H1 (cell line): ENCODE data around the gene KCNQ1OT1. TPM values are rescaled to one million over a fixed set of nuclear protein-coding genes. Genes with fewer than 3 reads are reported as not detected.

Experiments used
- CTCF ChIA-PET: fragments of 300-600 bp; sonication (Branson Sonifier 250); formaldehyde crosslinking; loops from one replicate; lab custom pipeline; 2021; ENCODE audit not compliant: partially characterized antibody; lab: Charles Lee
- POLR2A ChIA-PET: fragments of 300-600 bp; sonication (Branson Sonifier 250); formaldehyde crosslinking; loops from one replicate; lab custom pipeline; 2021; ENCODE audit warnings: inconsistent platforms; ENCODE audit not compliant: partially characterized antibody; lab: Charles Lee
- DNase-seq, 2 experiments: peaks; one replicate each; pipeline versions ENCODE4 v3.0.0 to v3.0.0-alpha.2; 2010 to 2022; ENCODE audit warnings: low spot score in 2 of 2, low read depth in 1 of 2, mixed read lengths in 1 of 2
- FAIRE-seq: peaks from 2 replicates; lab custom pipeline; 2011; peaks lifted over from hg19 to GRCh38; lab: Jason Lieb, UNC
- H2AFZ ChIP-seq: 2 replicates; pipeline ENCODE4 v1.8.1; 2012; ENCODE audit warnings: low read length, inconsistent platforms
- H2AK5ac ChIP-seq: 2 replicates; pipeline ENCODE4 v1.6.1; 2013; ENCODE audit warnings: low read depth, low read length
- H2BK120ac ChIP-seq: replicated peaks from 2 replicates; pipeline ENCODE3; 2013; ENCODE audit warnings: low read depth, low read length, inconsistent platforms
- H2BK12ac ChIP-seq: 2 replicates; pipeline ENCODE4 v1.6.1; 2013; ENCODE audit warnings: low read depth, low read length
- H2BK15ac ChIP-seq: 2 replicates; pipeline ENCODE4 v1.6.1; 2013; ENCODE audit warnings: low read length
- H2BK20ac ChIP-seq: 2 replicates; pipeline ENCODE4 v1.6.1; 2013; ENCODE audit warnings: low read length
- H2BK5ac ChIP-seq: 2 replicates; pipeline ENCODE4 v1.6.1; 2013; ENCODE audit warnings: low read depth, low read length
- H3K14ac ChIP-seq: 2 replicates; pipeline ENCODE4 v1.6.1; 2013; ENCODE audit warnings: inconsistent platforms; ENCODE audit not compliant: insufficient read length
- H3K18ac ChIP-seq: 2 replicates; pipeline ENCODE4 v1.6.1; 2013; ENCODE audit warnings: low read length; ENCODE audit errors: extremely low read depth
- H3K23ac ChIP-seq: 2 replicates; pipeline ENCODE4 v1.6.1; 2013; ENCODE audit warnings: inconsistent platforms; ENCODE audit not compliant: insufficient read length
- H3K23me2 ChIP-seq: 2 replicates; pipeline ENCODE4 v1.6.1; 2013; ENCODE audit warnings: low read depth, low read length
- H3K27ac ChIP-seq: 2 replicates; pipeline ENCODE4 v1.6.1; 2011; ENCODE audit warnings: low read depth, low read length, inconsistent platforms
- H3K27me3 ChIP-seq, 4 experiments: replicated peaks in 1 of 4; 1 replicate in 1 of 4; 2 replicates in 3 of 4; pipeline versions ENCODE4 v1.6.1 to v1.8.1; 2011 to 2013; ENCODE audit warnings: low read length in 3 of 4, mild to moderate bottlenecking in 3 of 4, inconsistent platforms in 2 of 4, mixed read lengths in 2 of 4, moderate library complexity in 1 of 4; ENCODE audit not compliant: control insufficient read depth in 3 of 4, insufficient read depth in 3 of 4; ENCODE audit errors: extremely low read depth in 1 of 4
- H3K36me3 ChIP-seq, 4 experiments: 2 replicates each; pipeline versions ENCODE4 v1.6.1 to v1.8.1; 2011 to 2013; ENCODE audit warnings: mild to moderate bottlenecking in 4 of 4, low read length in 3 of 4, moderate library complexity in 2 of 4, control low read depth in 1 of 4, inconsistent platforms in 1 of 4; ENCODE audit not compliant: insufficient read depth in 4 of 4, control insufficient read depth in 2 of 4
- H3K4ac ChIP-seq: replicated peaks from 2 replicates; pipeline ENCODE3; 2013; ENCODE audit warnings: low read length, low read depth, mixed read lengths, inconsistent platforms; ENCODE audit not compliant: insufficient read length
- H3K4me1 ChIP-seq, 4 experiments: replicated peaks in 1 of 4; 1 replicate in 1 of 4; 2 replicates in 3 of 4; pipeline versions ENCODE4 v1.6.1 to v1.8.1; 2011 to 2013; ENCODE audit warnings: low read length in 3 of 4, inconsistent platforms in 2 of 4, mixed read lengths in 1 of 4; ENCODE audit not compliant: insufficient read depth in 4 of 4, control insufficient read depth in 3 of 4
- H3K4me2 ChIP-seq, 2 experiments: 2 replicates each; pipeline versions ENCODE4 v1.6.1 to v1.8.1; 2011 to 2013; ENCODE audit warnings: low read depth in 2 of 2, low read length in 2 of 2, control low read depth in 1 of 2, inconsistent platforms in 1 of 2, mild to moderate bottlenecking in 1 of 2; ENCODE audit not compliant: insufficient read depth in 1 of 2
- H3K4me3 ChIP-seq, 4 experiments: fragments of 200-600, 300-600 bp in 1 of 4; sonication (generic), shearing (Covaris generic), sonication (Bioruptor Twin) in 1 of 4; 2 replicates each; pipeline versions ENCODE4 v1.5.1 to v1.8.1; 2011 to 2016; ENCODE audit warnings: low read length in 4 of 4, low read depth in 3 of 4, control low read depth in 2 of 4, inconsistent platforms in 2 of 4, mild to moderate bottlenecking in 2 of 4, mixed read lengths in 1 of 4, moderate library complexity in 1 of 4; ENCODE audit not compliant: insufficient read depth in 2 of 4; ENCODE audit errors: extremely low read depth in 1 of 4
- H3K56ac ChIP-seq: replicated peaks from 2 replicates; pipeline ENCODE3; 2013; ENCODE audit warnings: low read depth, mild to moderate bottlenecking, mixed read lengths, low read length, inconsistent platforms; ENCODE audit not compliant: insufficient read length
- H3K79me1 ChIP-seq: 2 replicates; pipeline ENCODE4 v1.6.1; 2013; ENCODE audit warnings: low read depth, low read length, control low read depth
- H3K79me2 ChIP-seq, 2 experiments: 2 replicates each; pipeline versions ENCODE4 v1.6.1 to v1.8.1; 2012 to 2013; ENCODE audit warnings: low read length in 2 of 2, mild to moderate bottlenecking in 2 of 2, inconsistent platforms in 1 of 2; ENCODE audit not compliant: insufficient read depth in 2 of 2, control insufficient read depth in 1 of 2
- H3K9ac ChIP-seq, 4 experiments: replicated peaks in 1 of 4; 1 replicate in 1 of 4; 2 replicates in 3 of 4; pipeline versions ENCODE4 v1.6.1 to v1.8.1; 2011 to 2013; ENCODE audit warnings: low read depth in 3 of 4, low read length in 3 of 4, control low read depth in 2 of 4, mild to moderate bottlenecking in 2 of 4, moderate library complexity in 2 of 4, inconsistent platforms in 1 of 4; ENCODE audit errors: extremely low read depth in 1 of 4
- H3K9me3 ChIP-seq, 2 experiments: 2 replicates each; pipeline versions ENCODE4 v1.6.1 to v1.8.1; 2012 to 2013; ENCODE audit warnings: mild to moderate bottlenecking in 2 of 2, moderate library complexity in 2 of 2, control low read depth in 1 of 2, inconsistent platforms in 1 of 2, low read depth in 1 of 2, low read length in 1 of 2, mixed read lengths in 1 of 2; ENCODE audit not compliant: insufficient read depth in 2 of 2
- H4K20me1 ChIP-seq, 2 experiments: replicated peaks in 1 of 2; 2 replicates each; pipeline versions ENCODE3 to v1.8.1; 2011 to 2013; ENCODE audit warnings: inconsistent platforms in 2 of 2, low read length in 2 of 2, mild to moderate bottlenecking in 1 of 2; ENCODE audit not compliant: insufficient read depth in 2 of 2, control insufficient read depth in 1 of 2
- H4K5ac ChIP-seq: 2 replicates; pipeline ENCODE4 v1.6.1; 2013; ENCODE audit warnings: low read length, low read depth, mixed read lengths, inconsistent platforms; ENCODE audit not compliant: insufficient read length
- H4K8ac ChIP-seq: 2 replicates; pipeline ENCODE4 v1.8.0; 2013; ENCODE audit warnings: mild to moderate bottlenecking, moderate library complexity, low read length, inconsistent platforms; ENCODE audit not compliant: insufficient read depth; ENCODE audit errors: extremely low read depth
- H4K91ac ChIP-seq: replicated peaks from 2 replicates; pipeline ENCODE3; 2013; ENCODE audit warnings: low read length, mixed read lengths, inconsistent platforms; ENCODE audit not compliant: insufficient read length
- CHD2 ChIP-seq: IDR thresholded peaks from 2 replicates; pipeline ENCODE4 v1.6.1; 2012; ENCODE audit warnings: low read length, improper control_type of control experiment
- JUND ChIP-seq: IDR thresholded peaks from 2 replicates; pipeline ENCODE4 v1.6.1; 2011; ENCODE audit warnings: mild to moderate bottlenecking, improper control_type of control experiment, low read length
- SIN3A ChIP-seq, 2 experiments: IDR thresholded peaks in 1 of 2; conservative IDR thresholded peaks in 1 of 2; 2 replicates each; pipeline ENCODE4 v1.6.1; 2011 to 2012; ENCODE audit warnings: low read length in 2 of 2, improper control_type of control experiment in 1 of 2, low read depth in 1 of 2, mild to moderate bottlenecking in 1 of 2
- ZNF274 ChIP-seq: IDR thresholded peaks from 2 replicates; pipeline ENCODE4 v1.7.0; 2012; ENCODE audit warnings: low read length, borderline replicate concordance; ENCODE audit errors: extremely low read depth
- WGBS, 2 experiments: shearing (Covaris generic) in 1 of 2; methylation state at CpG; one replicate each; pipeline versions ENCODE4 v1.1.6 to v1.1.7; 2013 to 2015; ENCODE audit warnings: low lambda C conversion rate in 2 of 2, mixed read lengths in 2 of 2, inconsistent platforms in 1 of 2, low coverage in 1 of 2, missing lambda C conversion rate in 1 of 2; ENCODE audit not compliant: insufficient replicate concordance in 2 of 2, insufficient coverage in 1 of 2, insufficient read length in 1 of 2; ENCODE audit errors: extremely low coverage in 1 of 2, missing lambda C conversion rate in 1 of 2; 5-methylcytosine and 5-hydroxymethylcytosine counted together
- polyA plus RNA-seq, 7 experiments: library from polyadenylated mRNA; depleted of rRNA in 3 of 7; stranded (reverse) in 5 of 7; unstranded in 2 of 7; fragments of >200 nt in 5 of 7; fragments of 200-250 nt in 2 of 7; gene quantifications; 1 replicate in 5 of 7; 2 replicates in 1 of 7; 4 replicates in 1 of 7; pipeline versions ENCODE4 v1.2.1 to v1.2.3, GENCODE V29; 2011 to 2013; ENCODE audit warnings: missing spikeins in 2 of 7, mixed read lengths in 2 of 7
- total RNA-seq: library from RNA; stranded (reverse); fragmentation: NEBNext Ultra II Directional; extraction: Animal tissue kit (Norgen Biotek cat#: 25700); gene quantifications from 2 replicates; pipeline ENCODE4 v1.2.1, GENCODE V29; 2021
- TF ChIP-seq, protein P1 (sequence below): IDR thresholded peaks from 2 replicates; pipeline ENCODE4 v1.6.1; 2011; ENCODE audit warnings: low read depth, mild to moderate bottlenecking, low read length; ENCODE audit not compliant: insufficient read depth
- TF ChIP-seq, protein P2 (sequence below), 3 experiments: IDR thresholded peaks; 1 replicate in 2 of 3; 2 replicates in 1 of 3; pipeline versions ENCODE4 v1.5.1 to v1.6.1; 2011; ENCODE audit warnings: low read length in 3 of 3, mild to moderate bottlenecking in 3 of 3, inconsistent platforms in 2 of 3, low read depth in 1 of 3, moderate library complexity in 1 of 3; ENCODE audit not compliant: insufficient read depth in 1 of 3; ENCODE audit errors: control extremely low read depth in 1 of 3

KCNQ1OT1 gene
- total and polyA plus RNA-seq, 2 of the 8 experiments (the other 6 are each of a cell fraction or from before 2014, with no cell fraction given), result 0.21 to 1.2 TPM

DNA sequence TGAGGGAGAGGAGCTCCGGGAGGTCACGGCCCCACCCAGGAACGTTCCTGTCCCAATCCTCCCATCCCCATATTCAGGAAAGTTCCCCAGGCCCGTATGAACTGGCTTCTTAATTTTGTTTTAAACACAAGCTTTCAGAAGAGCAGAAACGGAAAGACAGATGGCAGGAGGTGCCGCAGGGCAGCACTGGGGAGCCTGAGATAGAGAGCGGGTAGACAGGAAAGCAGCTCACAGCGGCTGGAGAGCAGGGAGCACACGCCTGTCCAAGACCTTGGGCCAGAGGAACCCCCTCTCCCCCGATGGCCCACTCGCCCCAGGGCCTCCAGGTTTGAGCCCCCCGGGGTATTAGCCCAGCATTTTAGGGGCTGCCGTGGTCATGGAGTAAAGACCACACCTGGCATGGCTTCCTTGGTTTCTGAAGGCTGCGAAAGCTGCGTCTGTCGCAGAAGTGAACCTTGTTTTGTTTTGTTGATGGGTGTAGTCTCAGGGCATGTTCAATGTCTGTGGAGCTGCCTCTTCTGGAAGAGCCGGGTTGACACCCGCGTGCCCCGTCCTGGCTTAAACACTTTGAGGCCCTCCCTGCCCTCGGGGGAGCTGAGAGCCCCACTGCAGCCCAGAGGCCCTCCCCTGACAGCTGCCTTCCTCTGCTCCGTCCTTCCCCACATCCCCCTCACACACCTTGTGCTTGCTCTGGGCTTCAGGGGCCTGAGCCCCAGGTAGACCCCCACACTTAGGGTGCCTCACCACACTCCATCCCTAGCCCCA lies 17.9 kb upstream of the KCNQ1OT1 start:
- TF ChIP-seq, protein P1, sequence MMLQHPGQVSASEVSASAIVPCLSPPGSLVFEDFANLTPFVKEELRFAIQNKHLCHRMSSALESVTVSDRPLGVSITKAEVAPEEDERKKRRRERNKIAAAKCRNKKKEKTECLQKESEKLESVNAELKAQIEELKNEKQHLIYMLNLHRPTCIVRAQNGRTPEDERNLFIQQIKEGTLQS, result no peak
- TF ChIP-seq, protein P2, sequence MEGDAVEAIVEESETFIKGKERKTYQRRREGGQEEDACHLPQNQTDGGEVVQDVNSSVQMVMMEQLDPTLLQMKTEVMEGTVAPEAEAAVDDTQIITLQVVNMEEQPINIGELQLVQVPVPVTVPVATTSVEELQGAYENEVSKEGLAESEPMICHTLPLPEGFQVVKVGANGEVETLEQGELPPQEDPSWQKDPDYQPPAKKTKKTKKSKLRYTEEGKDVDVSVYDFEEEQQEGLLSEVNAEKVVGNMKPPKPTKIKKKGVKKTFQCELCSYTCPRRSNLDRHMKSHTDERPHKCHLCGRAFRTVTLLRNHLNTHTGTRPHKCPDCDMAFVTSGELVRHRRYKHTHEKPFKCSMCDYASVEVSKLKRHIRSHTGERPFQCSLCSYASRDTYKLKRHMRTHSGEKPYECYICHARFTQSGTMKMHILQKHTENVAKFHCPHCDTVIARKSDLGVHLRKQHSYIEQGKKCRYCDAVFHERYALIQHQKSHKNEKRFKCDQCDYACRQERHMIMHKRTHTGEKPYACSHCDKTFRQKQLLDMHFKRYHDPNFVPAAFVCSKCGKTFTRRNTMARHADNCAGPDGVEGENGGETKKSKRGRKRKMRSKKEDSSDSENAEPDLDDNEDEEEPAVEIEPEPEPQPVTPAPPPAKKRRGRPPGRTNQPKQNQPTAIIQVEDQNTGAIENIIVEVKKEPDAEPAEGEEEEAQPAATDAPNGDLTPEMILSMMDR (IDR thresholded peaks at IDR 0.05; ENCODE audit: control extremely low read depth in 1 of 3, insufficient read depth in 1 of 3, low read depth in 1 of 3, low read length in 3 of 3), result no peak
- TF ChIP-seq JUND (no peak), SIN3A (conservative IDR thresholded peaks at IDR 0.05 in 1 of 2, IDR thresholded peaks at IDR 0.05 in 1 of 2; ENCODE audit: low read depth in 1 of 2, low read length in 2 of 2) (no peak), CHD2 (no peak), ZNF274 (no peak)
- Histone ChIP-seq H3K9ac (no peak overlapping the region), H2AFZ (no peak overlapping the region), H4K8ac (no peak overlapping the region), H2BK120ac (no peak overlapping the region), H3K79me2 (no peaks in the 10 kb centered on the region), H3K18ac (no peak overlapping the region), H2BK5ac (no peak overlapping the region; the same call in 1 of the 2 replicates), H2AK5ac (no peak overlapping the region), H4K5ac (no peak overlapping the region), H3K4me3 (no peak overlapping the region), H4K20me1 (peaks cover 2 to 13% of the 10 kb centered on the region in 2 experiments), H4K91ac (no peak overlapping the region), H3K27ac (no peak overlapping the region), H2BK20ac (no peak overlapping the region), H3K79me1 (no peaks in the 10 kb centered on the region), H3K23ac (no peak overlapping the region), H3K36me3 (no peaks in the 10 kb centered on the region), H3K4me2 (no peak overlapping the region), H3K4me1 (peaks cover 11 to 37% (median 28%) of the 10 kb centered on the region in 4 experiments), H2BK15ac (no peak overlapping the region), H2BK12ac (peak overlapping the region; percentile 21; the same call in 1 of the 2 replicates), H3K14ac (no peak overlapping the region), H3K4ac (no peak overlapping the region), H3K27me3 (peaks cover 35 to 99% (median 85%) of the 10 kb centered on the region in 4 experiments), H3K56ac (no peak overlapping the region), H3K23me2 (no peaks in the 10 kb centered on the region), H3K9me3 (no peaks in the 10 kb centered on the region)
- FAIRE-seq (no peak), DNase-seq (no peak)
- CTCF ChIA-PET, result interaction anchor here (0.7 to 2.4 kb wide), 10 partner anchors 15 to 185 kb away, joined by 3 to 6 read pairs (median 3); no protein-coding TSS in a partner anchor
- WGBS, 2 experiments, result 92% methylated on average over 18 of the region's 22 CpGs; no CpG with 5 or more reads in 1 of the 2 experiments
- POLR2A ChIA-PET, result interaction anchor here (0.7 to 1.5 kb wide), 3 partner anchors 10 to 29 kb away, joined by 3 to 5 read pairs (median 4); no protein-coding TSS in a partner anchor
